ENCODE data around the gene MGLL. TPM values are rescaled to one million over a fixed set of nuclear protein-coding genes. Genes with fewer than 3 reads are reported as not detected.

The MGLL gene
- total RNA-seq, 1 experiment from 2014 or later: 6.8 TPM

GRCh38 chr3:127712881-127713771 is 109.2 kb downstream of the MGLL start (continued):
- TF ChIP-seq, protein P1, sequence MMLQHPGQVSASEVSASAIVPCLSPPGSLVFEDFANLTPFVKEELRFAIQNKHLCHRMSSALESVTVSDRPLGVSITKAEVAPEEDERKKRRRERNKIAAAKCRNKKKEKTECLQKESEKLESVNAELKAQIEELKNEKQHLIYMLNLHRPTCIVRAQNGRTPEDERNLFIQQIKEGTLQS (IDR thresholded peaks at IDR 0.05): no peak
- TF ChIP-seq CEBPB (IDR thresholded peaks at IDR 0.05; ENCODE audit: low read depth) (no peak), ZFX (IDR thresholded peaks at IDR 0.05) (no peak), FOSL1 (IDR thresholded peaks at IDR 0.05; ENCODE audit: low read depth) (no peak), EZH2phosphoT487 (IDR thresholded peaks at IDR 0.05; ENCODE audit: borderline replicate concordance) (no peak), EGR1 (IDR thresholded peaks at IDR 0.05; ENCODE audit: low read depth) (no peak), TCF7L2 (IDR thresholded peaks at IDR 0.05; ENCODE audit: borderline replicate concordance, extremely low read depth, insufficient read depth, insufficient read length) (no peak)

GRCh38 chr3:127712461-127712860 is 109.9 kb downstream of the MGLL start:
- no peaks in the 10 kb centered on the region for H3K79me2 ChIP-seq (ENCODE audit: insufficient read depth, low read length)
- ChIA-PET POLR2A (no interaction called here), CTCF (no interaction called here), RAD21 (ENCODE audit: low non-redundant PET in 1 of 2, low total read pairs in 2 of 2, uncharacterized antibody in 2 of 2, unreplicated experiment in 2 of 2) (no interaction called here)
- H3K9ac ChIP-seq (ENCODE audit: low read length): no peak overlapping the region
- H3K4me1 ChIP-seq (ENCODE audit: control insufficient read depth in 1 of 2, insufficient read depth in 2 of 2, low read length in 2 of 2): peaks cover 0 to 8% of the 10 kb centered on the region in 2 experiments; a peak in 1 of 4 replicates
- H3K36me3 ChIP-seq (ENCODE audit: control insufficient read depth in 1 of 2, insufficient read depth in 2 of 2, low read length in 2 of 2): no peaks in the 10 kb centered on the region
- no peak for DNase-seq (ENCODE audit: low read depth, low spot score)
- no peak overlapping the region for H2AFZ ChIP-seq (ENCODE audit: low read depth, low read length, poor library complexity, severe bottlenecking)
- H3K4me2 ChIP-seq (ENCODE audit: low read length): no peak overlapping the region
- no peaks in the 10 kb centered on the region for H3K27me3 ChIP-seq (ENCODE audit: insufficient read depth, low read length)
- no peak overlapping the region for H3K27ac ChIP-seq (ENCODE audit: low read depth, low read length)
- no peak for ATAC-seq
- no peaks in the 10 kb centered on the region for H3K9me2 ChIP-seq (ENCODE audit: insufficient read depth)
- intact Hi-C loops (cut with micrococcal nuclease): no loop called here
- no TSS peak for BruUV-seq (replicated peaks)
- no peaks in the 10 kb centered on the region for H4K20me1 ChIP-seq (ENCODE audit: insufficient read depth)
- H3K4me3 ChIP-seq (replicated peaks in 1 of 2; ENCODE audit: low read depth in 1 of 2, low read length in 2 of 2): no peak overlapping the region
- TF ChIP-seq JUND (IDR thresholded peaks at IDR 0.05) (no peak), SIN3A (IDR thresholded peaks at IDR 0.05; ENCODE audit: low read depth) (no peak), SP1 (IDR thresholded peaks at IDR 0.05; ENCODE audit: low read depth) (no peak)
- H3K9me3 ChIP-seq (ENCODE audit: control insufficient read depth in 1 of 2, insufficient read depth in 1 of 2, low read depth in 1 of 2, low read length in 2 of 2): no peaks in the 10 kb centered on the region
